SK-N-DZ (cell line): ENCODE data around the gene PIGW. TPM values are rescaled to one million over a fixed set of nuclear protein-coding genes. Genes with fewer than 3 reads are reported as not detected.
A peak's percentile ranks its signal among the peaks of the same experiment; 100 is the strongest.

Source experiments
- DNase-seq: peaks from one replicate; pipeline ENCODE4 v3.0.0-alpha.2; 2015; ENCODE audit warnings: low spot score
- polyA plus RNA-seq, 2 experiments: library from polyadenylated mRNA; depleted of rRNA; stranded (reverse); fragments of >200 nt; gene quantifications; 2 replicates each; pipeline ENCODE4 v1.2.3, GENCODE V29; 2014

PIGW gene
- polyA plus RNA-seq (2014; cell fraction: cytosol; rRNA removed): 19.1 and 20.3 TPM in 2 replicates
- 7.3 and 15.7 TPM in 2 replicates for polyA plus RNA-seq (2014; cell fraction: nucleus; rRNA removed)

GRCh38 chr17:36534840-36535668, at the start of gene PIGW, which contains the start of gene MYO19:
Gene PIGW, plus strand, starts transcription at chr17:36534987. Its CDS starts 2,115 bp downstream, at chr17:36537102.
Gene MYO19, minus strand, starts transcription at chr17:36534868. Its CDS starts 2,330 bp downstream, at chr17:36532538.
- peak; percentile 91 for DNase-seq

GRCh38 chr17:36485027-36485426, 49.8 kb upstream of the PIGW start:
- DNase-seq: no peak

GRCh38 chr17:36485805-36486203, 49.0 kb upstream of the PIGW start:
- DNase-seq: no peak

- DNase-seq: peak; percentile 94
Observed at GRCh38 chr17:36486204-36487194, 48.3 kb upstream of the PIGW start, which contains the start of gene ZNHIT3. Gene ZNHIT3, plus strand, starts transcription at chr17:36486681. Its CDS starts 19 bp downstream, at chr17:36486700.

- DNase-seq: no peak
Observed at GRCh38 chr17:36493956-36494355, 40.8 kb upstream of the PIGW start.

GRCh38 chr17:36494674-36495073, 40.1 kb upstream of the PIGW start:
- DNase-seq: no peak

GRCh38 chr17:36495076-36495578, 39.7 kb upstream of the PIGW start:
- DNase-seq: no peak

GRCh38 chr17:36496018-36496789, 38.6 kb upstream of the PIGW start:
- no peak for DNase-seq

GRCh38 chr17:36498155-36498554, 36.6 kb upstream of the PIGW start:
- no peak for DNase-seq

- DNase-seq: no peak
Observed at GRCh38 chr17:36498560-36499300, 36.1 kb upstream of the PIGW start.

GRCh38 chr17:36500745-36501225, 34.0 kb upstream of the PIGW start:
- no peak for DNase-seq

- DNase-seq: no peak
Observed at GRCh38 chr17:36501351-36501750, 33.4 kb upstream of the PIGW start.

- DNase-seq: no peak
Observed at GRCh38 chr17:36501963-36502362, 32.8 kb upstream of the PIGW start.

- no peak for DNase-seq
Observed at GRCh38 chr17:36503456-36504155, 31.2 kb upstream of the PIGW start.

- no peak for DNase-seq
Observed at GRCh38 chr17:36504156-36504545, 30.6 kb upstream of the PIGW start.

- DNase-seq: no peak
Observed at GRCh38 chr17:36505171-36505570, 29.6 kb upstream of the PIGW start.

GRCh38 chr17:36506249-36506826, 28.4 kb upstream of the PIGW start:
- no peak for DNase-seq

- DNase-seq: no peak
Observed at GRCh38 chr17:36506831-36507230, 28.0 kb upstream of the PIGW start.

- no peak for DNase-seq
Observed at GRCh38 chr17:36507266-36507665, 27.5 kb upstream of the PIGW start.
